ENCODE measurements around the gene SPDEF.

DNA sequence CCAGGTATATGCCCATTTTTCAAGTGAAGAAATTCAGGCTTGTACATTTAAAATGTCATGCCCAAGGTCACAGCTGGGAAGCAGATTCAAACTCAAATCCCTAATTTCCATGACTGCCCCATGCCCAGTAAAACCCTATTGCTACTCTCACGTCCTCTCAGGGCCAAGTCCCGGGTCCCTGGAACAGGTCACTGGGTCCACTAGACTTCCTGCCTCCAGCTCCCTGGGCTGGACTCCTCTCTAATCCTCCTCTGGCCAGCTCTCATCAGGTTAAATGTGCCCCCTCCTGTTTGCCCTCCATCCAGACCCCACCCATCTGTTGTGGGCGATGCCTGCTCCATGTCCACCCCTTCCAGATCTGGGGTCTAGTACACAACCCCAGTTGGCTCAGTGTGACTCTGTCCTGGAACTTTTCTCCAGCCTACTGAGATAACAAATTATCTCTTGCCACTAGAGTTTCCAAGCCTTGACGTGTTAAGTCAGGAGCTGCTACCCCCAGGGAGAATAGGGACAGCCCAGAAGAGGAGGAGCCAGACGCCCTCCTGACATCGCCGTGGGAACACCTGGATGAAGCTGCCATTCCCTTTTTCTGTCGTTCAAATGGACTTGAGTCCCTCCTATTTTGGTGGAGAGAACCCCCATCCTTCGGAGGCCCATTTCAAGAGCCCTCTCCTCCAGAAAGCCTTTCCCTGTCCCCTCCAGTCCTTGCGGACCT lies 3.7 kb upstream of the SPDEF start:
- TF ChIP-seq, protein P1, sequence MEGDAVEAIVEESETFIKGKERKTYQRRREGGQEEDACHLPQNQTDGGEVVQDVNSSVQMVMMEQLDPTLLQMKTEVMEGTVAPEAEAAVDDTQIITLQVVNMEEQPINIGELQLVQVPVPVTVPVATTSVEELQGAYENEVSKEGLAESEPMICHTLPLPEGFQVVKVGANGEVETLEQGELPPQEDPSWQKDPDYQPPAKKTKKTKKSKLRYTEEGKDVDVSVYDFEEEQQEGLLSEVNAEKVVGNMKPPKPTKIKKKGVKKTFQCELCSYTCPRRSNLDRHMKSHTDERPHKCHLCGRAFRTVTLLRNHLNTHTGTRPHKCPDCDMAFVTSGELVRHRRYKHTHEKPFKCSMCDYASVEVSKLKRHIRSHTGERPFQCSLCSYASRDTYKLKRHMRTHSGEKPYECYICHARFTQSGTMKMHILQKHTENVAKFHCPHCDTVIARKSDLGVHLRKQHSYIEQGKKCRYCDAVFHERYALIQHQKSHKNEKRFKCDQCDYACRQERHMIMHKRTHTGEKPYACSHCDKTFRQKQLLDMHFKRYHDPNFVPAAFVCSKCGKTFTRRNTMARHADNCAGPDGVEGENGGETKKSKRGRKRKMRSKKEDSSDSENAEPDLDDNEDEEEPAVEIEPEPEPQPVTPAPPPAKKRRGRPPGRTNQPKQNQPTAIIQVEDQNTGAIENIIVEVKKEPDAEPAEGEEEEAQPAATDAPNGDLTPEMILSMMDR (IDR thresholded peaks at IDR 0.05; ENCODE audit: low read length): no peak
- no peak for TF ChIP-seq EZH2 (IDR thresholded peaks at IDR 0.05; ENCODE audit: borderline replicate concordance, low read length)
